GM13976 (cell line): ENCODE data around the gene LAP3.

Experiments
- DNase-seq: peaks from one replicate; pipeline ENCODE4 v3.0.0; 2012; ENCODE audit warnings: low spot score
- CTCF ChIP-seq: IDR thresholded peaks from 2 replicates; pipeline ENCODE4 v1.5.1; 2012; ENCODE audit warnings: borderline replicate concordance, mild to moderate bottlenecking; ENCODE audit not compliant: insufficient read depth; ENCODE audit errors: extremely low read depth, missing control alignments, control extremely low read depth
- in situ Hi-C: fragments of 300-500 bp; cut with MboI; formaldehyde crosslinking; loops from one replicate; pipeline ENCODE4 v1.12.0; 2022; ENCODE audit warnings: low sequenced_read_pairs, mixed read lengths, inconsistent platforms; ENCODE audit not compliant: unreplicated experiment

The LAP3 gene

DNA sequence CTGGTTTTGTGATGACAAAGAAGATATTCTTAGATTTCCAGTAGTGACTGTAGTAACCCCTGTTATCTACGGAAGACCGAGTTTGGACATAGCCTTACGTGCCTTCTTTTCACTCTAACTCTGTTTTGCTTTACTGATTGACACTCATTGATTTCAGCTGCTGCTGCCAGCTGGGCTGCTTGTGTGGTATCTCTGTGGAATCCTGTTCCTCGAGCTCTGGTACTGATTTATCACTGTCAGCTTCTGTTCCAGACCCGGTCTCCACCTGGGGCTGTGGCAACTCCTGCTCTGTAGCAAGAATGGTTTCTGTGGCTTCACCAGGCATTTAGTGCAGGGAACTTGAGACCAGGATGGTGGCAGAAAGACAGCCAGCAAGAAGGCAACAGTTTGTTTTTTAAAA is 24.6 kb upstream of the LAP3 start:
- no peak for DNase-seq
- TF ChIP-seq CTCF = no peak
- in situ Hi-C loops = loop anchor here (10.0 to 25.0 kb wide), 3 partner anchors 72 to 810 kb away; no protein-coding TSS in a partner anchor

- in situ Hi-C loops = loop anchor here (10.0 to 25.0 kb wide), 3 partner anchors 70 to 808 kb away; no protein-coding TSS in a partner anchor
- TF ChIP-seq CTCF = no peak
- DNase-seq = no peak
Observed at GRCh38 chr4:17554568-17554967, 22.4 kb upstream of the LAP3 start.

- in situ Hi-C loops = loop anchor here (10.0 to 25.0 kb wide), 3 partner anchors 68 to 806 kb away; no protein-coding TSS in a partner anchor
- no peak for TF ChIP-seq CTCF
- no peak for DNase-seq
Observed at GRCh38 chr4:17556498-17556897, 20.5 kb upstream of the LAP3 start.

DNA sequence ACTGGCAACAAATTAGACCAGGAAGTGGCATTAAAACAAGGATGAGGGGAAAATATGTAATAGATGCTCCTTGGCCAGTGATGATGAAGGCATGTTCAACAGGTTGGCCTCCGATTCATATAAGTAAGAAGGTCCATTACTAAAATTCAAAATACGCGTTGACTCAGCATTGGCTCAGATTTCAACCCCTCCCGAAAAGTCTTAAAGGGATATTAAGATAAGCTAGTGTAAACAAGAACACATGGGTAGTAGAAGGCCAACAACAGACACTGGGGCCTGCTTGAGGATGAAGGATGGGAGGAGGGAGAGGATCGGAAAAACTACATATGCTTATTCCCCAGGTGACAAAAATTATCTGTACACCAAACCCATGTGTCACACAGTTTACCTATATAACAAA is 19.1 kb upstream of the LAP3 start:
- in situ Hi-C loops = loop anchor here (10.0 to 25.0 kb wide), 3 partner anchors 67 to 804 kb away; no protein-coding TSS in a partner anchor
- TF ChIP-seq CTCF = no peak
- DNase-seq = no peak

- no peak for TF ChIP-seq CTCF
- in situ Hi-C loops = loop anchor here (10.0 to 25.0 kb wide), 3 partner anchors 66 to 803 kb away; no protein-coding TSS in a partner anchor
Observed at GRCh38 chr4:17558941-17559708, 17.9 kb upstream of the LAP3 start.

DNA sequence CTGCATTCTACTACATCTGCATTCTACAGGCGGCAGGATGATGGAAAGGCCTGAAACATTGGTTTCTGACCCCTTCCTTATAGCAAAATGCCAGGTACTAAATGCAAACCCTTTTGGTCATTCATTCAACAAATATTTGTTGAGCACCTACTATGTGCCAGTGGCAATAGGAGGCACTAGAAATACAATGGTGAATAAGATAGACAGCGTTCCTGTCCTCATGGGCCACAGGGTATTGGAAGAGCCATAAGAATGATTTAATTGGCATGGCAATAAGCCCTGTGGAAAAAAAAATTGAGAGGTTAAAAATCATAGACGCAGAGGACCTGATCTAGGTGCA is 17.3 kb upstream of the LAP3 start:
- no peak for DNase-seq
- in situ Hi-C loops = loop anchor here (10.0 to 25.0 kb wide), 3 partner anchors 65 to 803 kb away; no protein-coding TSS in a partner anchor
- TF ChIP-seq CTCF = no peak

More at GRCh38 chr4:17558941-17559708, 17.9 kb upstream of the LAP3 start:
- no peak for DNase-seq
